WTC11 (cell line): ENCODE data around the gene CEBPE. TPM values are rescaled to one million over a fixed set of nuclear protein-coding genes. Genes with fewer than 3 reads are reported as not detected.
A peak's percentile ranks its signal among the peaks of the same experiment; 100 is the strongest.

Experiments
- ATAC-seq: fragments of 200-7000 bp; cut with Tn5 transposase; 2 replicates; pipeline ENCODE4 v1.10.0; 2021; ENCODE audit warnings: mild to moderate bottlenecking, moderate library complexity
- CTCF ChIA-PET: fragments of 300-600 bp; sonication (Branson Sonifier 250); formaldehyde crosslinking; loops from one replicate; lab custom pipeline; 2021; ENCODE audit warnings: antibody characterized with exemption; lab: Charles Lee
- POLR2A ChIA-PET: fragments of 350-600 bp; sonication (Branson Sonifier 250); formaldehyde crosslinking; loops from one replicate; lab custom pipeline; 2021; ENCODE audit warnings: antibody characterized with exemption; lab: Charles Lee
- DNase-seq: peaks from one replicate; pipeline ENCODE4 v3.0.0; 2021; ENCODE audit warnings: low spot score
- H3K27ac Mint-ChIP-seq: 2 replicates; pipeline ENCODE4 v1.8.0; 2021; ENCODE audit warnings: mixed read lengths
- H3K27me3 Mint-ChIP-seq: 2 replicates; pipeline ENCODE4 v1.8.0; 2021; ENCODE audit warnings: low read depth, mild to moderate bottlenecking, moderate library complexity, mixed read lengths
- H3K36me3 Mint-ChIP-seq: 2 replicates; pipeline ENCODE4 v1.8.0; 2021; ENCODE audit warnings: mixed read lengths
- H3K4me1 Mint-ChIP-seq: 2 replicates; pipeline ENCODE4 v1.8.0; 2022; ENCODE audit warnings: mixed read lengths
- H3K4me3 Mint-ChIP-seq: 2 replicates; pipeline ENCODE4 v1.8.0; 2021; ENCODE audit warnings: mild to moderate bottlenecking, moderate library complexity, mixed read lengths
- H3K9me3 Mint-ChIP-seq: 2 replicates; pipeline ENCODE4 v1.8.0; 2021; ENCODE audit warnings: mixed read lengths
- ESRRA ChIP-seq: sonication (generic); formaldehyde crosslinking; IDR thresholded peaks from 2 replicates; pipeline ENCODE4 v1.8.1; 2022; ENCODE audit warnings: mild to moderate bottlenecking, missing genetic modification reagents, borderline replicate concordance
- GTF2I ChIP-seq: fragments of 250-450 bp; sonication (Bioruptor Pico); conservative IDR thresholded peaks from 2 replicates; pipeline ENCODE4 v1.4.0; 2021; ENCODE audit warnings: mild to moderate bottlenecking
- JAZF1 ChIP-seq: fragments of 250-450 bp; sonication (Bioruptor Pico); IDR thresholded peaks from 2 replicates; pipeline ENCODE4 v1.9.0; 2021; ENCODE audit warnings: moderate library complexity, mild to moderate bottlenecking, inconsistent platforms
- MLX ChIP-seq: sonication (generic); formaldehyde crosslinking; IDR thresholded peaks from 2 replicates; pipeline ENCODE4 v1.8.1; 2023; ENCODE audit warnings: mild to moderate bottlenecking, missing genetic modification reagents, moderate library complexity
- PRRX2 ChIP-seq: fragments of 250-450 bp; sonication (Bioruptor Pico); IDR thresholded peaks from 2 replicates; pipeline ENCODE4 v1.8.0; 2021; ENCODE audit warnings: mild to moderate bottlenecking
- RELA ChIP-seq: sonication (generic); formaldehyde crosslinking; IDR thresholded peaks from 2 replicates; pipeline ENCODE4 v1.8.1; 2022; ENCODE audit warnings: missing genetic modification reagents, mild to moderate bottlenecking, borderline replicate concordance
- SMAD3 ChIP-seq: sonication (generic); formaldehyde crosslinking; IDR thresholded peaks from 2 replicates; pipeline ENCODE4 v1.8.0; 2022; ENCODE audit warnings: missing genetic modification reagents, mild to moderate bottlenecking, borderline replicate concordance
- ZNF219 ChIP-seq: sonication (generic); formaldehyde crosslinking; IDR thresholded peaks from 2 replicates; pipeline ENCODE4 v1.8.0; 2023; ENCODE audit warnings: missing genetic modification reagents, mild to moderate bottlenecking, borderline replicate concordance
- ZNF232 ChIP-seq: sonication (generic); formaldehyde crosslinking; IDR thresholded peaks from 2 replicates; pipeline ENCODE4 v1.8.0; 2022; ENCODE audit warnings: mild to moderate bottlenecking, missing genetic modification reagents
- ZNF317 ChIP-seq: sonication (generic); formaldehyde crosslinking; IDR thresholded peaks from 2 replicates; pipeline ENCODE4 v1.8.1; 2023; ENCODE audit warnings: low read depth, mild to moderate bottlenecking, moderate library complexity, missing genetic modification reagents, borderline replicate concordance
- ZNF396 ChIP-seq: fragments of 250-450 bp; sonication (Bioruptor Pico); IDR thresholded peaks from 2 replicates; pipeline ENCODE4 v1.8.0; 2021; ENCODE audit warnings: mild to moderate bottlenecking, moderate library complexity, borderline replicate concordance
- ZNF423 ChIP-seq: fragments of 250-450 bp; sonication (Bioruptor Pico); IDR thresholded peaks from 2 replicates; pipeline ENCODE4 v2.1.2; 2022; ENCODE audit warnings: mild to moderate bottlenecking, moderate library complexity
- total RNA-seq: library from RNA; stranded (reverse); gene quantifications from 3 replicates; pipeline ENCODE4 v1.2.3, GENCODE V29; 2021
- TF ChIP-seq, protein P1 (sequence below): sonication (generic); formaldehyde crosslinking; IDR thresholded peaks from 2 replicates; pipeline ENCODE4 v1.8.0; 2022; ENCODE audit warnings: missing genetic modification reagents
- TF ChIP-seq, protein P2 (sequence below): sonication (generic); formaldehyde crosslinking; IDR thresholded peaks from 2 replicates; pipeline ENCODE4 v1.8.1; 2023; ENCODE audit warnings: mild to moderate bottlenecking, missing genetic modification reagents
- TF ChIP-seq, protein P3 (sequence below): sonication (generic); formaldehyde crosslinking; conservative IDR thresholded peaks from 2 replicates; pipeline ENCODE4 v1.8.1; 2022; ENCODE audit warnings: mild to moderate bottlenecking, missing genetic modification reagents
- TF ChIP-seq, protein P4 (sequence below): sonication (generic); formaldehyde crosslinking; IDR thresholded peaks from 2 replicates; pipeline ENCODE4 v1.8.1; 2022; ENCODE audit warnings: low read depth, mild to moderate bottlenecking, moderate library complexity, missing genetic modification reagents, borderline replicate concordance
- TF ChIP-seq, protein P5 (sequence below): sonication (generic); formaldehyde crosslinking; IDR thresholded peaks from 2 replicates; pipeline ENCODE4 v1.8.1; 2022; ENCODE audit warnings: mild to moderate bottlenecking, moderate library complexity, missing genetic modification reagents
- TF ChIP-seq, protein P6 (sequence below): sonication (generic); formaldehyde crosslinking; IDR thresholded peaks from 2 replicates; pipeline ENCODE4 v1.8.1; 2022; ENCODE audit warnings: low read depth, missing genetic modification reagents, borderline replicate concordance

Gene CEBPE
- total RNA-seq, 1 experiment from 2014 or later: not detected

DNA sequence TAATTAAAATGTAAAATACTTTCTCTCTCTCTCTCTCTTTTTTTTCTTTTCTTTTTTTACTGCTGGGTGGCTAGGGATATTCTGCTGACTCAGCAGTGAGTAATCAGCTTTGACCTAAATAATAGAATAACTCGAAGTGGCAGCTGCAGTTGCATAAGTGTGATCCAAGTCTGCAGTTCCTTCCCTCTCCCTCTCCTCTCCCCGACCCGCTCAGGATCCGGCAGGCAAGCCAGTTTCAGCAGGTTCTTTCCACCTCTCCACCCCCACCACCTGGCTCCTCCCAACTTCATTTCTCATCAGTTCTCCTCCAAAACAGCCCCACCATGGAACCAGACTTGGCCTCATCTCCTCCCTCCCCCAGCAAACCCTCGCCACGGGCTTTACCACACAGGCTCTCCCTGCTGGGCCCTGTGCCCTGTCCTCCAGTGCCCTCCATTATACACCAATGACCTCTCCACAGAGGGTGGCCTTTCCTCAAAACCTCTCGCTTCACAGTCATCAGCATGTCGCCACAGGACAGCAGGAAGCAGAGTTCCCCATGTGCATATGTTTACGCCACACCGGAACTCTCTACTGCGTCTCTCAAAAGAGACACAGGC, 42.0 kb upstream of the CEBPE start (continued):
- TF ChIP-seq, protein P1, sequence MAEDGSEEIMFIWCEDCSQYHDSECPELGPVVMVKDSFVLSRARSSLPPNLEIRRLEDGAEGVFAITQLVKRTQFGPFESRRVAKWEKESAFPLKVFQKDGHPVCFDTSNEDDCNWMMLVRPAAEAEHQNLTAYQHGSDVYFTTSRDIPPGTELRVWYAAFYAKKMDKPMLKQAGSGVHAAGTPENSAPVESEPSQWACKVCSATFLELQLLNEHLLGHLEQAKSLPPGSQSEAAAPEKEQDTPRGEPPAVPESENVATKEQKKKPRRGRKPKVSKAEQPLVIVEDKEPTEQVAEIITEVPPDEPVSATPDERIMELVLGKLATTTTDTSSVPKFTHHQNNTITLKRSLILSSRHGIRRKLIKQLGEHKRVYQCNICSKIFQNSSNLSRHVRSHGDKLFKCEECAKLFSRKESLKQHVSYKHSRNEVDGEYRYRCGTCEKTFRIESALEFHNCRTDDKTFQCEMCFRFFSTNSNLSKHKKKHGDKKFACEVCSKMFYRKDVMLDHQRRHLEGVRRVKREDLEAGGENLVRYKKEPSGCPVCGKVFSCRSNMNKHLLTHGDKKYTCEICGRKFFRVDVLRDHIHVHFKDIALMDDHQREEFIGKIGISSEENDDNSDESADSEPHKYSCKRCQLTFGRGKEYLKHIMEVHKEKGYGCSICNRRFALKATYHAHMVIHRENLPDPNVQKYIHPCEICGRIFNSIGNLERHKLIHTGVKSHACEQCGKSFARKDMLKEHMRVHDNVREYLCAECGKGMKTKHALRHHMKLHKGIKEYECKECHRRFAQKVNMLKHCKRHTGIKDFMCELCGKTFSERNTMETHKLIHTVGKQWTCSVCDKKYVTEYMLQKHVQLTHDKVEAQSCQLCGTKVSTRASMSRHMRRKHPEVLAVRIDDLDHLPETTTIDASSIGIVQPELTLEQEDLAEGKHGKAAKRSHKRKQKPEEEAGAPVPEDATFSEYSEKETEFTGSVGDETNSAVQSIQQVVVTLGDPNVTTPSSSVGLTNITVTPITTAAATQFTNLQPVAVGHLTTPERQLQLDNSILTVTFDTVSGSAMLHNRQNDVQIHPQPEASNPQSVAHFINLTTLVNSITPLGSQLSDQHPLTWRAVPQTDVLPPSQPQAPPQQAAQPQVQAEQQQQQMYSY (CRISPR knock-in tag): no peak
- 0 out of 2 replicates have a peak, but pooled peaks have one; percentile 24 for TF ChIP-seq ZNF219
- TF ChIP-seq, protein P2, sequence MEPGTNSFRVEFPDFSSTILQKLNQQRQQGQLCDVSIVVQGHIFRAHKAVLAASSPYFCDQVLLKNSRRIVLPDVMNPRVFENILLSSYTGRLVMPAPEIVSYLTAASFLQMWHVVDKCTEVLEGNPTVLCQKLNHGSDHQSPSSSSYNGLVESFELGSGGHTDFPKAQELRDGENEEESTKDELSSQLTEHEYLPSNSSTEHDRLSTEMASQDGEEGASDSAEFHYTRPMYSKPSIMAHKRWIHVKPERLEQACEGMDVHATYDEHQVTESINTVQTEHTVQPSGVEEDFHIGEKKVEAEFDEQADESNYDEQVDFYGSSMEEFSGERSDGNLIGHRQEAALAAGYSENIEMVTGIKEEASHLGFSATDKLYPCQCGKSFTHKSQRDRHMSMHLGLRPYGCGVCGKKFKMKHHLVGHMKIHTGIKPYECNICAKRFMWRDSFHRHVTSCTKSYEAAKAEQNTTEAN (CRISPR knock-in tag): peak; percentile 62; the same call in 1 of the 2 replicates
- TF ChIP-seq, all 79 proteins: peak for 20

DNA sequence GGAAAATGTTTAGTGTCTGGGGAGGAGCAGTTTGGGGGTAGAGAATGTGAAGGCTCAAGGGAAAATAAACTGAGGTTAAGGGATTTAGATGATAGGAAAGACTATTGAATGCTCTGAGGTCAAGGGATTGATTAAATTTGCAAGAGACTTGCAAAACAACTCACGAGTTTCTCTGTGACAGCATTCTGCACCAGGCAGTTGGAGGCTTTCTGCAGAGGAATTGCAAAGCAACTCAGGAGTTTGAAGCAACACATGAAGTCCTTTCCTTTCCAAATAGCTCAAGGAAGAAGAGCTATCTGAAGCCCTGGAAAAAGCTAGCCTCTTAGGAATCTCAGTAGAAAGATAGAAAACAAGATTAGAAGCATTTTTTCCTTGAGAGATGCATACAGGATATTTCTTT, 40.5 kb upstream of the CEBPE start:
- Mint-ChIP-seq H3K4me1 (peaks cover 80% of the 10 kb centered on the region), H3K4me3 (peak overlapping the region; percentile 53), H3K27me3 (no peaks in the 10 kb centered on the region), H3K36me3 (peaks cover 46% of the 10 kb centered on the region), H3K9me3 (no peaks in the 10 kb centered on the region)
- CTCF ChIA-PET: interaction anchor here (1.0 to 6.2 kb wide), 7 partner anchors 14 to 91 kb away, joined by 3 to 49 read pairs (median 6); partner anchors contain the start of gene CEBPE
- no peak for TF ChIP-seq PRRX2 (CRISPR knock-in tag)
- TF ChIP-seq, protein P3, sequence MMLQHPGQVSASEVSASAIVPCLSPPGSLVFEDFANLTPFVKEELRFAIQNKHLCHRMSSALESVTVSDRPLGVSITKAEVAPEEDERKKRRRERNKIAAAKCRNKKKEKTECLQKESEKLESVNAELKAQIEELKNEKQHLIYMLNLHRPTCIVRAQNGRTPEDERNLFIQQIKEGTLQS (CRISPR knock-in tag): no peak
- no peak for TF ChIP-seq SMAD3 (CRISPR knock-in tag)
- no peak for TF ChIP-seq JAZF1 (CRISPR knock-in tag)
- no peak for TF ChIP-seq ESRRA (CRISPR knock-in tag)
- TF ChIP-seq ZNF396: no peak
- TF ChIP-seq GTF2I (CRISPR knock-in tag): no peak
- TF ChIP-seq, protein P4, sequence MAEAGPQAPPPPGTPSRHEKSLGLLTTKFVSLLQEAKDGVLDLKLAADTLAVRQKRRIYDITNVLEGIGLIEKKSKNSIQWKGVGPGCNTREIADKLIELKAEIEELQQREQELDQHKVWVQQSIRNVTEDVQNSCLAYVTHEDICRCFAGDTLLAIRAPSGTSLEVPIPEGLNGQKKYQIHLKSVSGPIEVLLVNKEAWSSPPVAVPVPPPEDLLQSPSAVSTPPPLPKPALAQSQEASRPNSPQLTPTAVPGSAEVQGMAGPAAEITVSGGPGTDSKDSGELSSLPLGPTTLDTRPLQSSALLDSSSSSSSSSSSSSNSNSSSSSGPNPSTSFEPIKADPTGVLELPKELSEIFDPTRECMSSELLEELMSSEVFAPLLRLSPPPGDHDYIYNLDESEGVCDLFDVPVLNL (CRISPR knock-in tag): no peak
- TF ChIP-seq, protein P5, sequence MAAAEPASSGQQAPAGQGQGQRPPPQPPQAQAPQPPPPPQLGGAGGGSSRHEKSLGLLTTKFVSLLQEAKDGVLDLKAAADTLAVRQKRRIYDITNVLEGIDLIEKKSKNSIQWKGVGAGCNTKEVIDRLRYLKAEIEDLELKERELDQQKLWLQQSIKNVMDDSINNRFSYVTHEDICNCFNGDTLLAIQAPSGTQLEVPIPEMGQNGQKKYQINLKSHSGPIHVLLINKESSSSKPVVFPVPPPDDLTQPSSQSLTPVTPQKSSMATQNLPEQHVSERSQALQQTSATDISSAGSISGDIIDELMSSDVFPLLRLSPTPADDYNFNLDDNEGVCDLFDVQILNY: no peak
- TF ChIP-seq, protein P6, sequence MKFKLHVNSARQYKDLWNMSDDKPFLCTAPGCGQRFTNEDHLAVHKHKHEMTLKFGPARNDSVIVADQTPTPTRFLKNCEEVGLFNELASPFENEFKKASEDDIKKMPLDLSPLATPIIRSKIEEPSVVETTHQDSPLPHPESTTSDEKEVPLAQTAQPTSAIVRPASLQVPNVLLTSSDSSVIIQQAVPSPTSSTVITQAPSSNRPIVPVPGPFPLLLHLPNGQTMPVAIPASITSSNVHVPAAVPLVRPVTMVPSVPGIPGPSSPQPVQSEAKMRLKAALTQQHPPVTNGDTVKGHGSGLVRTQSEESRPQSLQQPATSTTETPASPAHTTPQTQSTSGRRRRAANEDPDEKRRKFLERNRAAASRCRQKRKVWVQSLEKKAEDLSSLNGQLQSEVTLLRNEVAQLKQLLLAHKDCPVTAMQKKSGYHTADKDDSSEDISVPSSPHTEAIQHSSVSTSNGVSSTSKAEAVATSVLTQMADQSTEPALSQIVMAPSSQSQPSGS (CRISPR knock-in tag): no peak
- TF ChIP-seq ZNF317 (CRISPR knock-in tag): no peak
- no peak for TF ChIP-seq MLX
- no peak for TF ChIP-seq ZNF423 (CRISPR knock-in tag)
- no peak for TF ChIP-seq RELA
- no peak for TF ChIP-seq ZNF232 (CRISPR knock-in tag)
- TF ChIP-seq, all 79 proteins: peak for 0
- POLR2A ChIA-PET: no interaction called here
- H3K27ac Mint-ChIP-seq: peak overlapping the region; percentile 98
- no peak for DNase-seq
- ATAC-seq: no peak
